ENCODE measurements around the gene RBM33. TPM values are rescaled to one million over a fixed set of nuclear protein-coding genes. Genes with fewer than 3 reads are reported as not detected.

The RBM33 gene
- total RNA-seq, 4 donors from 2014 or later = 35.7 to 59.9 (median 44.5) TPM

GRCh38 chr7:155829796-155830470, 185.5 kb downstream of the RBM33 start:
- no peak for TF ChIP-seq POLR2A (IDR thresholded peaks at IDR 0.05)
- TF ChIP-seq CTCF (IDR thresholded peaks at IDR 0.05) = no peak
- H3K27me3 ChIP-seq = no peaks in the 10 kb centered on the region
- no peak for DNase-seq
- WGBS, 2 donors = 80 to 86% methylated on average over 9 to 16 of the region's 17 CpGs
- H3K4me3 ChIP-seq (replicated peaks in 1 of 3) = no peak overlapping the region
- H3K27ac ChIP-seq = no peak overlapping the region
- no peaks in the 10 kb centered on the region for H3K36me3 ChIP-seq
- intact Hi-C loops (cut with DNase I) = no loop called here
- H3K9me3 ChIP-seq = no peaks in the 10 kb centered on the region
- H3K4me1 ChIP-seq = no peaks in the 10 kb centered on the region

Other genes with a start within 250 kb of the RBM33 start
- gene EN2, start 186.5 kb upstream of the RBM33 start, total RNA-seq = under 1 TPM in 3 of 4 donors, not detected in 1; 0.22 to 0.29 (median 0.27) TPM
- gene CNPY1, start 98.1 kb upstream of the RBM33 start, total RNA-seq = not detected
- not detected for gene SHH, start 167.8 kb downstream of the RBM33 start, total RNA-seq

Data from thyroid gland (tissue), 4 donors.